Measurements from ENCODE around the gene BAG5.

DNA sequence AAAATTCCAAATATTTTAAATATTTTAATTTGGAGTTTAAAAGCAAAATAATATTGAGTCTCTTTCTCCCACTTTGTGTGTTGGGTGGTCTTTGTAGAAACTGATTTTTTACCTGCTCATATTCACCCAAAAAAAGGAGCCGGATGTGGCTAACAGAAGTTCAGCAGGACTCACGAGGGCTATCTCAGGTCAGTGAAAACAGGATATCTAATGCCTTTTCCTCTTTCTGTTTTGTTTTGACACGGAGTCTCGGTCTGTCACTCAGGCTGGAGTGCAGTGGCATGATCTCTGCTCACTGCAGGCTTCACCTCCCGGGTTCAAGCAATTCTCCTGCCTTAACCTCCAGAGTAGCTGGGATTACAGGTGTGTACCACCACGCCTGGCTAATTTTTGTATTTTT, 31.1 kb upstream of the BAG5 start:
- TF ChIP-seq, protein P1, sequence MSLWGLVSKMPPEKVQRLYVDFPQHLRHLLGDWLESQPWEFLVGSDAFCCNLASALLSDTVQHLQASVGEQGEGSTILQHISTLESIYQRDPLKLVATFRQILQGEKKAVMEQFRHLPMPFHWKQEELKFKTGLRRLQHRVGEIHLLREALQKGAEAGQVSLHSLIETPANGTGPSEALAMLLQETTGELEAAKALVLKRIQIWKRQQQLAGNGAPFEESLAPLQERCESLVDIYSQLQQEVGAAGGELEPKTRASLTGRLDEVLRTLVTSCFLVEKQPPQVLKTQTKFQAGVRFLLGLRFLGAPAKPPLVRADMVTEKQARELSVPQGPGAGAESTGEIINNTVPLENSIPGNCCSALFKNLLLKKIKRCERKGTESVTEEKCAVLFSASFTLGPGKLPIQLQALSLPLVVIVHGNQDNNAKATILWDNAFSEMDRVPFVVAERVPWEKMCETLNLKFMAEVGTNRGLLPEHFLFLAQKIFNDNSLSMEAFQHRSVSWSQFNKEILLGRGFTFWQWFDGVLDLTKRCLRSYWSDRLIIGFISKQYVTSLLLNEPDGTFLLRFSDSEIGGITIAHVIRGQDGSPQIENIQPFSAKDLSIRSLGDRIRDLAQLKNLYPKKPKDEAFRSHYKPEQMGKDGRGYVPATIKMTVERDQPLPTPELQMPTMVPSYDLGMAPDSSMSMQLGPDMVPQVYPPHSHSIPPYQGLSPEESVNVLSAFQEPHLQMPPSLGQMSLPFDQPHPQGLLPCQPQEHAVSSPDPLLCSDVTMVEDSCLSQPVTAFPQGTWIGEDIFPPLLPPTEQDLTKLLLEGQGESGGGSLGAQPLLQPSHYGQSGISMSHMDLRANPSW (CRISPR knock-in tag; conservative IDR thresholded peaks at IDR 0.05; ENCODE audit: low read depth), result no peak
- TF ChIP-seq, protein P2, sequence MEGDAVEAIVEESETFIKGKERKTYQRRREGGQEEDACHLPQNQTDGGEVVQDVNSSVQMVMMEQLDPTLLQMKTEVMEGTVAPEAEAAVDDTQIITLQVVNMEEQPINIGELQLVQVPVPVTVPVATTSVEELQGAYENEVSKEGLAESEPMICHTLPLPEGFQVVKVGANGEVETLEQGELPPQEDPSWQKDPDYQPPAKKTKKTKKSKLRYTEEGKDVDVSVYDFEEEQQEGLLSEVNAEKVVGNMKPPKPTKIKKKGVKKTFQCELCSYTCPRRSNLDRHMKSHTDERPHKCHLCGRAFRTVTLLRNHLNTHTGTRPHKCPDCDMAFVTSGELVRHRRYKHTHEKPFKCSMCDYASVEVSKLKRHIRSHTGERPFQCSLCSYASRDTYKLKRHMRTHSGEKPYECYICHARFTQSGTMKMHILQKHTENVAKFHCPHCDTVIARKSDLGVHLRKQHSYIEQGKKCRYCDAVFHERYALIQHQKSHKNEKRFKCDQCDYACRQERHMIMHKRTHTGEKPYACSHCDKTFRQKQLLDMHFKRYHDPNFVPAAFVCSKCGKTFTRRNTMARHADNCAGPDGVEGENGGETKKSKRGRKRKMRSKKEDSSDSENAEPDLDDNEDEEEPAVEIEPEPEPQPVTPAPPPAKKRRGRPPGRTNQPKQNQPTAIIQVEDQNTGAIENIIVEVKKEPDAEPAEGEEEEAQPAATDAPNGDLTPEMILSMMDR (IDR thresholded peaks at IDR 0.05), result no peak

Data from WTC11 (cell line).